ENCODE measurements around the gene LRBA. TPM values are rescaled to one million over a fixed set of nuclear protein-coding genes. Genes with fewer than 3 reads are reported as not detected.

Gene LRBA
- total and polyA plus RNA-seq, 5 donors from 2014 or later: 23.0 to 95.3 (median 25.4) TPM

DNA sequence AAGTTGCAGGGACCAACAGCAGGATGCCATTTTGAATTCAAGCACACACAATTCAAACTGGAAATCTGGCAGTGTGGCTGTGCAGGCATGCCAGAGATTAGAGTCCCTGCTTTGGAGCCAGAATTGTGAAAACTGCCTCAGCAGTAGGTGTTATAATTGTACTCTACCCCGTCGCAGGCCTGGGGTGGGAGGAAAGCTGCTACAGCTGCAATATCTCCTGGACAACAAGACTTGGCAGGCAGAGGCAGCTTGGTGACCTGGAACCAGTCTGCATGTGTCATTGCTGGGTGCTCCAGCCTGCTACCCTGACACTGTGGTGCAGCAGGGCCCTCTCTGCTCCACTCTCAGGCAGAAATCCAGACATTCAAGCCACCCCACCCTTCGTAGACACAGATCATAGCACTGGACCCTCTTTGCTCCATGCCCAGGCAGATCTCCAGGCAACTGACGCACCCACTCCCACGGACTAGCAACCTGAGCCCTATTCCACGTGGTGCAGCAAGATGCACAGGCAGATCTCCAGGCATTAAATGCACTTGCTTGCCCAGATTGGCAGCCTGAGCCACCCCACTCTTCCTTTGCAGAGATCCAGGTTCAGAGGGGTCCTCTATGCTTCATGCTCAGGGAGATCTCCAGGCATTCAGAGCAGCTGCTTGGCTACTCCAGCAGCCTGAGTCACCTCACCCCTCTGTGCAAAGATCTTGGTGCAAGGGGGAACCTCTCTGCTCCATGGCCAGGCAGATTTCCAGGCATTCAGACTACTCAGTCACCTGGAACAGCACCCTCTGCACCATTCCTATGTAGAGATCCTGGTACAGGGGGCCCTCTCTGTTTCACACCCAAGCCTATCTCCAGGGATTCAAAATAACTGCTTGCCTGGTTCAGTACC, 140.5 kb downstream of the LRBA start:
- ATAC-seq (ENCODE audit: low read depth in 2 of 2) (no peak), DNase-seq (no peak)
- Mint-ChIP-seq H3K9me3 (peaks cover 0 to 13% (median 5%) of the 10 kb centered on the region in 7 donors), H3K27me3 (no peaks in the 10 kb centered on the region), H3K4me1 (peaks cover 8 to 23% (median 12%) of the 10 kb centered on the region in 4 donors), H3K27ac (peak overlapping the region in 1 of 3 donors; percentile 35), H3K36me3 (peaks cover 46% of the 10 kb centered on the region), H3K4me3 (no peak overlapping the region)
- Histone ChIP-seq H3K27ac (ENCODE audit: insufficient read depth, low read length, poor library complexity, severe bottlenecking) (no peak overlapping the region), H3K36me3 (ENCODE audit: control insufficient read depth, insufficient read depth, low read length) (peaks cover 33% of the 10 kb centered on the region), H3K4me3 (ENCODE audit: low read depth, low read length) (no peak overlapping the region), H3K4me1 (ENCODE audit: control insufficient read depth, insufficient read depth, low read length, poor library complexity, severe bottlenecking) (no peaks in the 10 kb centered on the region), H3K9me3 (ENCODE audit: control insufficient read depth in 2 of 2, low read length in 2 of 2) (peaks cover 5 to 9% of the 10 kb centered on the region in 2 experiments), H3K27me3 (ENCODE audit: control insufficient read depth, insufficient read depth, low read length) (no peaks in the 10 kb centered on the region)

DNA sequence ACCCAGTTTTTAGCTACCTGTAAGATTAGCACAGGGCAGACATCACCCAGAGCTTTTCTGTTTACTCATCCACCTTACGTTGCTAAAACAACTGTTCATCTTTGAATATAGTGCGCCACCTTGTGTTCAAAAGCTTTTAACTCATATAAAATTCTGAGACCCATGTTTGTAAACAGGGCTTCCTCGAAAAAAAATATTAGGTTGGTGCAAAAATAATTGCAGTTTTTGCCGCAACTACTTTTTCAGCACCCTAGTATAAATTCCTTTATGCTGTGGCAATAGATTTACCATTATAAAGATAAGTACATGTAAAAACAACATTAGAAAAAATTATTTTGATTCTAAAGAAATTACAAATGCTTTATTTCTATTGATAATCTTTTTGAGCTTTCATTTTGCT, 147.9 kb downstream of the LRBA start:
- Mint-ChIP-seq H3K27me3 (no peaks in the 10 kb centered on the region), H3K4me1 (peaks cover 0 to 8% (median 2%) of the 10 kb centered on the region in 4 donors), H3K27ac (no peak overlapping the region), H3K9me3 (no peaks in the 10 kb centered on the region), H3K36me3 (peaks cover 6% of the 10 kb centered on the region), H3K4me3 (no peak overlapping the region)
- H3K4me3 ChIP-seq (ENCODE audit: low read depth, low read length): no peak overlapping the region
- peaks cover 7% of the 10 kb centered on the region for H3K36me3 ChIP-seq (ENCODE audit: control insufficient read depth, insufficient read depth, low read length)
- ATAC-seq (ENCODE audit: low read depth in 2 of 2) (peak; percentile 80 to 89), DNase-seq (peak; percentile 5 to 87 (median 75))
- peak overlapping the region; percentile 5 for H3K27ac ChIP-seq (ENCODE audit: insufficient read depth, low read length, poor library complexity, severe bottlenecking)
- no peaks in the 10 kb centered on the region for H3K9me3 ChIP-seq (ENCODE audit: control insufficient read depth in 2 of 2, low read length in 2 of 2)
- H3K27me3 ChIP-seq (ENCODE audit: control insufficient read depth, insufficient read depth, low read length): no peaks in the 10 kb centered on the region
- H3K4me1 ChIP-seq (ENCODE audit: control insufficient read depth, insufficient read depth, low read length, poor library complexity, severe bottlenecking): no peaks in the 10 kb centered on the region

DNA sequence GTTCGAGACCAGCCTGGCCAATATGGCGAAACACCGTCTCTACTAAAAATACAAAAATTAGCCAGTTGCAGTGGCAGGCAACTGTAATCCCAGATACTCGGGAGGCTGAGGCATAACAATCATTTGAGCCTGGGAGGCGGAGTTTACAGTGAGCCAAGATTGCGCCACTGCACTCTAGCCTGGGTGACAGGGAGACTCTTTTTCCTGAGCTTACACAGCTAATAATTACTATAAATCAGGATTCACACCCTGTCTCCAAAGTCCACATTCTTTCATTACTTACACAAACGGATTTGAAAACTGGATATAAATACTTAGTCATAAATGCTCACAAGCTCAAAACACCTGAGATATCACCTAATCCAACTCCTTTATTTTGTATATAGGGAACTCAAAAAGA, 151.6 kb downstream of the LRBA start:
- Mint-ChIP-seq H3K4me3 (no peak overlapping the region), H3K4me1 (peaks cover 0 to 8% (median under 1%) of the 10 kb centered on the region in 4 donors), H3K27ac (no peak overlapping the region), H3K36me3 (peaks cover 4% of the 10 kb centered on the region), H3K27me3 (no peaks in the 10 kb centered on the region), H3K9me3 (no peaks in the 10 kb centered on the region)
- Histone ChIP-seq H3K4me3 (ENCODE audit: low read depth, low read length) (no peak overlapping the region), H3K27me3 (ENCODE audit: control insufficient read depth, insufficient read depth, low read length) (no peaks in the 10 kb centered on the region), H3K36me3 (ENCODE audit: control insufficient read depth, insufficient read depth, low read length) (no peaks in the 10 kb centered on the region), H3K27ac (ENCODE audit: insufficient read depth, low read length, poor library complexity, severe bottlenecking) (no peak overlapping the region), H3K9me3 (ENCODE audit: control insufficient read depth in 2 of 2, low read length in 2 of 2) (no peaks in the 10 kb centered on the region), H3K4me1 (ENCODE audit: control insufficient read depth, insufficient read depth, low read length, poor library complexity, severe bottlenecking) (no peaks in the 10 kb centered on the region)
- no peak for ATAC-seq (ENCODE audit: low read depth in 2 of 2)
- DNase-seq: no peak

DNA sequence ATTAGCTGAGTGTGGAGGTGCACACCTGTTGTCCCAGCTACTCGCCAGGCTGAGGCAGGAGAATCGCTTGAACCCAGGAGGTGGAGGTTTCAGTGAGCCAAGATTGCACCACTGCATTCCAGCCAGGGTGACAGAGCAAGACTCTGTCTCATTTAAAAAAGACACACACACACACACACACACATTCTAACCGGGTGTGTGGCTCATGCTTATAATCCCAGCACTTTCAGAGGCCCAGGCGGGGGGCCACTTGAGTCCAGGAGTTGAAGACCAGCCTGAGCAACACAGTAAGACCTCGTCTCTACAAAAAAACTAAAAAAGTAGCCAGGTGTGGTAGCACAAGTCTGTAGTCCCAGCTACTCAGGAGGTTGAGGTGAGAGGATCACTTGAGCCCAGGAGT, 152.3 kb downstream of the LRBA start:
- Histone ChIP-seq H3K4me3 (ENCODE audit: low read depth, low read length) (no peak overlapping the region), H3K9me3 (ENCODE audit: control insufficient read depth in 2 of 2, low read length in 2 of 2) (no peaks in the 10 kb centered on the region), H3K36me3 (ENCODE audit: control insufficient read depth, insufficient read depth, low read length) (no peaks in the 10 kb centered on the region), H3K27ac (ENCODE audit: insufficient read depth, low read length, poor library complexity, severe bottlenecking) (no peak overlapping the region), H3K27me3 (ENCODE audit: control insufficient read depth, insufficient read depth, low read length) (no peaks in the 10 kb centered on the region), H3K4me1 (ENCODE audit: control insufficient read depth, insufficient read depth, low read length, poor library complexity, severe bottlenecking) (no peaks in the 10 kb centered on the region)
- H3K9me3 Mint-ChIP-seq: no peaks in the 10 kb centered on the region
- peaks cover 0 to 8% (median under 1%) of the 10 kb centered on the region in 4 donors for H3K4me1 Mint-ChIP-seq
- no peaks in the 10 kb centered on the region for H3K27me3 Mint-ChIP-seq
- H3K36me3 Mint-ChIP-seq: peaks cover 4% of the 10 kb centered on the region
- DNase-seq (no peak), ATAC-seq (ENCODE audit: low read depth in 2 of 2) (no peak)
- no peak overlapping the region for H3K4me3 Mint-ChIP-seq
- H3K27ac Mint-ChIP-seq: no peak overlapping the region

DNA sequence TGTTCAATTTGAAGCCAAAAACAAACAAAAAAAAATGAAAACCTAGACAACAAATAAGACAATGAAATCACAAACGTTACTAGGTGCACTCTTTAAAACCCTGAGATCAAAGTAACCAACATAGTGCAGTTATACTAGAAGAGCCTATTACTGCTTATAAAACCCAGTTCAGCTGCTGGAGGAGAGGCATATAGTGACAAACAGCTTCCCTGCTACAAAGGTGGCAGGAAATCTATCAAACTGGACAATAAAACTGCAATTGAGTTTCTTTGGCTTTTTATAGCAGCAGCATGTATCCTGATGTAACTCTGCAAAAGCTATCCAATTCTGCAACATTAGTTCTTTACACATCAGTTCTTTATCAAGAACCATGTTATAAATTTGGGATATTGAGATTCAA, 155.6 kb downstream of the LRBA start:
- Mint-ChIP-seq H3K4me3 (no peak overlapping the region), H3K36me3 (peaks cover 4% of the 10 kb centered on the region), H3K27me3 (no peaks in the 10 kb centered on the region), H3K4me1 (peaks cover 0 to 3% (median under 1%) of the 10 kb centered on the region in 4 donors), H3K9me3 (no peaks in the 10 kb centered on the region), H3K27ac (no peak overlapping the region)
- no peak overlapping the region for H3K27ac ChIP-seq (ENCODE audit: insufficient read depth, low read length, poor library complexity, severe bottlenecking)
- DNase-seq (no peak), ATAC-seq (ENCODE audit: low read depth in 2 of 2) (no peak)
- no peaks in the 10 kb centered on the region for H3K4me1 ChIP-seq (ENCODE audit: control insufficient read depth, insufficient read depth, low read length, poor library complexity, severe bottlenecking)
- H3K4me3 ChIP-seq (ENCODE audit: low read depth, low read length): no peak overlapping the region
- H3K9me3 ChIP-seq (ENCODE audit: control insufficient read depth in 2 of 2, low read length in 2 of 2): no peaks in the 10 kb centered on the region
- H3K36me3 ChIP-seq (ENCODE audit: control insufficient read depth, insufficient read depth, low read length): peaks cover 4% of the 10 kb centered on the region
- no peaks in the 10 kb centered on the region for H3K27me3 ChIP-seq (ENCODE audit: control insufficient read depth, insufficient read depth, low read length)

DNA sequence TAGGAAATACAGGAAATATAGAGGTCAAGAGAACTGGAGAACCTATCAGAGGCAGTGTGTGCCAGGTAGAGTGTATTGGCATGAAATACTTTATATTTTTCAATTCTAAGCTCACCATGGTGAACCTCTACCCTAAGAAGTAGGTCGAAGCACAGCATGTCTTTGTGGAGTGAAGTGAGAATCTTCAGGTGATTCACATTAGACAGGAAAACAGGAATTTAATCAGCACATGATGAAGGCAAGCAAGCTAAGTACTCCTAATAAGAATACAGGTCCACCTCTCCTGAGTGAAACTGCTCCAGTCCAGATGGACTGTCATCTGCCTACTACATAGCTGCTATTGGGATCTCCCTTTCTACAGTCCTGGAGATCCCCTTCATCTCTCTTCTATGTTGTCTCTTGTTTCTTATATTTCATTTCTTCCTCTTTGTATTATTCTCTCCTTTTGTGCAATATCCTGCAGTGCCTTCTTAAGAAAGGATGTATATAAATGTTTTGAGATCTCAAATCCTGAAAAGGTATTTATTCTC, 159.0 kb downstream of the LRBA start:
- peaks cover 19% of the 10 kb centered on the region for H3K36me3 ChIP-seq (ENCODE audit: control insufficient read depth, insufficient read depth, low read length)
- H3K27me3 ChIP-seq (ENCODE audit: control insufficient read depth, insufficient read depth, low read length): no peaks in the 10 kb centered on the region
- H3K9me3 Mint-ChIP-seq: no peaks in the 10 kb centered on the region
- H3K27ac Mint-ChIP-seq: peak overlapping the region in 1 of 3 donors; percentile 0
- no peak overlapping the region for H3K4me3 ChIP-seq (ENCODE audit: low read depth, low read length)
- peaks cover 14% of the 10 kb centered on the region for H3K36me3 Mint-ChIP-seq
- DNase-seq (no peak), ATAC-seq (ENCODE audit: low read depth in 2 of 2) (no peak)
- no peaks in the 10 kb centered on the region for H3K9me3 ChIP-seq (ENCODE audit: control insufficient read depth in 2 of 2, low read length in 2 of 2)
- peaks cover 0 to 14% (median 5%) of the 10 kb centered on the region in 4 donors for H3K4me1 Mint-ChIP-seq
- no peaks in the 10 kb centered on the region for H3K4me1 ChIP-seq (ENCODE audit: control insufficient read depth, insufficient read depth, low read length, poor library complexity, severe bottlenecking)
- no peaks in the 10 kb centered on the region for H3K27me3 Mint-ChIP-seq
- no peak overlapping the region for H3K27ac ChIP-seq (ENCODE audit: insufficient read depth, low read length, poor library complexity, severe bottlenecking)
- no peak overlapping the region for H3K4me3 Mint-ChIP-seq

DNA sequence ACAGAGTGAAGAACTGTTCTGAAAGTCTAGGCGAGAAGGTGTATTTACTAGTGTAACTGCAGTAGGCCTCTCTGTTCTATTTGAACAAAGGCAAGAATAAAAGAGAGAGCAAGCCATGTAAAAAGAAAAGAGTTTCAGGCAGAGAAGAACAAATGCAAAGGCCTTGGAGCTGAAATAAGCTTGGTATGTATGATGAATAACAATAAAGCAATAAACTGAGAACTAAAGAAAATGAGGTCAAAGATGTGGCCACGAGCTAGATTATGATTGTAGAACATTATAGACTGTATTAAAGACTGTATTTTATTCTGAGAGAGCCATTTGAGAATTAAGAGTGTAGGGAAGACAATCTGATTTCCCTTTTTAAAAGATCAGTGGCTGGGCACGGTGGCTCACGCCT, 160.5 kb downstream of the LRBA start:
- peaks cover 29% of the 10 kb centered on the region for H3K36me3 ChIP-seq (ENCODE audit: control insufficient read depth, insufficient read depth, low read length)
- Mint-ChIP-seq H3K4me3 (no peak overlapping the region), H3K4me1 (peaks cover 0 to 14% (median 5%) of the 10 kb centered on the region in 4 donors), H3K9me3 (no peaks in the 10 kb centered on the region), H3K27ac (peak overlapping the region in 1 of 3 donors; percentile 20), H3K36me3 (peaks cover 18% of the 10 kb centered on the region), H3K27me3 (no peaks in the 10 kb centered on the region)
- H3K4me1 ChIP-seq (ENCODE audit: control insufficient read depth, insufficient read depth, low read length, poor library complexity, severe bottlenecking): no peaks in the 10 kb centered on the region
- ATAC-seq (ENCODE audit: low read depth in 2 of 2) (no peak), DNase-seq (no peak)
- H3K27me3 ChIP-seq (ENCODE audit: control insufficient read depth, insufficient read depth, low read length): no peaks in the 10 kb centered on the region
- H3K9me3 ChIP-seq (ENCODE audit: control insufficient read depth in 2 of 2, low read length in 2 of 2): no peaks in the 10 kb centered on the region
- H3K27ac ChIP-seq (ENCODE audit: insufficient read depth, low read length, poor library complexity, severe bottlenecking): no peak overlapping the region
- no peak overlapping the region for H3K4me3 ChIP-seq (ENCODE audit: low read depth, low read length)

All from CD4-positive, CD25-positive, alpha-beta regulatory T cell (primary cell).